GM12865 (cell line): ENCODE measurements around the gene PLSCR4.

ENCODE experiments used
- DNase-seq: peaks from one replicate; pipeline ENCODE4 v3.0.0; 2010; ENCODE audit warnings: low read depth
- H3K4me3 ChIP-seq: 2 replicates; pipeline ENCODE4 v1.5.1; 2011; ENCODE audit warnings: mild to moderate bottlenecking, low read depth, low read length, control low read depth
- TF ChIP-seq, protein P1 (sequence below): IDR thresholded peaks from 2 replicates; pipeline ENCODE4 v1.5.1; 2011; ENCODE audit warnings: low read length, control low read depth, low read depth, inconsistent platforms; ENCODE audit not compliant: insufficient read depth; ENCODE audit errors: missing control alignments

The PLSCR4 gene

DNA sequence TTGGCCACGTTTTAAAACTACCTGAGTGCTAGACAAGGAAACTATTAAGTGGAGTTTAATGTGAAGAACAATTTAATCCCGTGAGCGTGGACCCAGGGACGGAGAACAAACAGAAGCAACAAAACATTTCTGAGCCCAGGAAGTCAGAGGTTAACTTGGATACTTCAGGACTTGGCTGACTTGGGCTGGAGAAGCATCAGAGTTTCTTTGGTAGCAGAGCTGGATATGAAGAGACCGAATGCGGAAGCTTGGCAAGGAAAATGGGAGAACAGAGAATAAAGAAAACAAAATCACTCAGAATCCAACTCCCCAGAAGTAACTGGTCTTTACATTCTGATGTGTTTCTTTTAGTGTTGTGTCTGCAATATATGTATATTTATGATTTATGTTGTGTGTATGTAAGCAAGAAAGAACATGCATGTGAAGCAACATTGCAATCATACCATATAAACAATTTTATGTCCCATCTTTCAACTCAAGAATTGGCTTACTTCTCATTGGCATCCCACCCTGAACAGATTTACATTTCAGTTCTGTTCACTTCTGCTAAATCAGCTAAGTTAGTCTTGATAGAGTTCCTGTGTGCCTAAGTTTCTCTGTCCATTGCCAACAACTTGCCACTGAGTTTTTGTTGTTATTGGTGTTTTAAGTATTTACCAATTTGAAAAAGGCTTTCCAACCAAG is 72.8 kb downstream of the PLSCR4 start:
- H3K4me3 ChIP-seq = no peak overlapping the region
- no peak for DNase-seq
- TF ChIP-seq, protein P1, sequence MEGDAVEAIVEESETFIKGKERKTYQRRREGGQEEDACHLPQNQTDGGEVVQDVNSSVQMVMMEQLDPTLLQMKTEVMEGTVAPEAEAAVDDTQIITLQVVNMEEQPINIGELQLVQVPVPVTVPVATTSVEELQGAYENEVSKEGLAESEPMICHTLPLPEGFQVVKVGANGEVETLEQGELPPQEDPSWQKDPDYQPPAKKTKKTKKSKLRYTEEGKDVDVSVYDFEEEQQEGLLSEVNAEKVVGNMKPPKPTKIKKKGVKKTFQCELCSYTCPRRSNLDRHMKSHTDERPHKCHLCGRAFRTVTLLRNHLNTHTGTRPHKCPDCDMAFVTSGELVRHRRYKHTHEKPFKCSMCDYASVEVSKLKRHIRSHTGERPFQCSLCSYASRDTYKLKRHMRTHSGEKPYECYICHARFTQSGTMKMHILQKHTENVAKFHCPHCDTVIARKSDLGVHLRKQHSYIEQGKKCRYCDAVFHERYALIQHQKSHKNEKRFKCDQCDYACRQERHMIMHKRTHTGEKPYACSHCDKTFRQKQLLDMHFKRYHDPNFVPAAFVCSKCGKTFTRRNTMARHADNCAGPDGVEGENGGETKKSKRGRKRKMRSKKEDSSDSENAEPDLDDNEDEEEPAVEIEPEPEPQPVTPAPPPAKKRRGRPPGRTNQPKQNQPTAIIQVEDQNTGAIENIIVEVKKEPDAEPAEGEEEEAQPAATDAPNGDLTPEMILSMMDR = no peak

DNA sequence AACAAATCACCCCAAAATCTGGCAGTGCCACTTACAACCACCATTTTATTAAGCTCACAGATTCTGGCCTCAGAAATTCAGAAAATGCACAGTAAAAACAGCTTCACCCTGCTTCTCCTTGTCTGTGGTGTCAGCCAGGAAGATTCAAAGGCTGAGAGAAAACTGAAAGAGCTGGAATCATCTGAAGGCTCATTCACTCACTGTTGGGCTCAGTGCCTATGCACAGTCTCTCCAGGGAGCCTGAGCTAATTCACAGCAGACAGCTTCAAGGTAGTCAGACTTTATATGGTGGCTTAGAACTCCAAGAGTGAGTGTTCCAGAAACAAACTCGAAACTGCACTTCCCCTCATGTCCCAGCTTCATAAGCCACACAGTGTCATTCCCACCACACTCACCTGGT is 73.4 kb downstream of the PLSCR4 start:
- H3K4me3 ChIP-seq = no peak overlapping the region
- TF ChIP-seq, protein P1 = no peak
- no peak for DNase-seq

DNA sequence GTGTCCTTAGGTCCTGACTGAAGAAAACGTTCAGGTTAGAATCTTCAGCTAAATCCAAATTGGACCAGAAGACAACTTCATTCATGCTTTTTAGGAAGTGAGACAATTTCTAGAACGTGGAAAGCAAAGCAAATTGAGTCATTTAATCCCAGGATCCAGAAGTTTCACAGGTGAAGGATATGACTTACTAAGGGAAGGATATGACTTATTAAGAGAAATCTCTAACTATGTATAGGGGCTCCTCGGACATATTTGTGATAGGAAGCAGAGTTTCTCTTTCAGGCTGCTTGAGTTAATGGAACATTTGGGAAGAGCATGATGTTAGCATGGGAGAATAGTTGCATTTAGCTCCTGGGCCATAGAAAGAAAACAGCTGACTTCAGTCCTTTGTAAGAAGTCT is 73.8 kb downstream of the PLSCR4 start:
- TF ChIP-seq, protein P1 = no peak
- no peak for DNase-seq
- H3K4me3 ChIP-seq = no peak overlapping the region

DNA sequence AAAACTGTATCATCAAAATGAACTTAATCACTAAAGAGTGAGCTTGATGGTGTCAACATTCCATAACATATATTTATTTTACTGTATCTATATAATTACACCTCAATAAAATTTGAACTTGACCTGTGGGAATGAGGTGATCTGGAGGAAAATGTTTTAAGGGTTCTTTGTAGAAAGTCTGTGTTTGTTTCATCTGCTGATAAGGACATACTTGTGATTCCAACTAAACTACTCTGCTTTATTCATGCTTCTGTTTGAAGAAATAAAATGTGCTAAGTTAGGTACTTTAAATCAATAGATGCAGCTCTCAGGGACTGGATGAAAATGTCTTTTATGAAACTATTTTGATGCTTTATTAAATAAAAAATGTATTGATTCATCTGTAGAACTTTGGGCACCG is 78.3 kb downstream of the PLSCR4 start:
- DNase-seq = no peak
- no peak overlapping the region for H3K4me3 ChIP-seq
- TF ChIP-seq, protein P1 = no peak

DNA sequence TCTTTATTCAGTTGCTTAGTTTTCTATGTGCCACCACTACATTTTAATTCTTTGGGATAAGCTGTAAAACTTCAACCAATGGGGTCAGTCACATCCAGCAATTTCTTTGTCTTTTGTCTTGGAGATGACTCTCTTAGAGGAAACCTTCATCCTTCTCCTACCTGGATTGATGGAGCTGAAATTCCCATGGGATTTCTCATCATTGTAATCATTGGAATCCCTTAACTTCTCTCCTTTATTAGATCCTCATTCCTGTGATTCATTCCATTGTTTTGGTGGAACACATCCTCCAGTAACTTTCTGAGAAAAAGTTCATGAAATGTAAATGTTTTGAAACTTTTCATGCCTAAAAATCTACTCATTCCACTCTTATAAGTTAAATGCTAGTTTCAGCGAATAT is 80.3 kb downstream of the PLSCR4 start:
- TF ChIP-seq, protein P1 = no peak
- no peak for DNase-seq
- no peak overlapping the region for H3K4me3 ChIP-seq

DNA sequence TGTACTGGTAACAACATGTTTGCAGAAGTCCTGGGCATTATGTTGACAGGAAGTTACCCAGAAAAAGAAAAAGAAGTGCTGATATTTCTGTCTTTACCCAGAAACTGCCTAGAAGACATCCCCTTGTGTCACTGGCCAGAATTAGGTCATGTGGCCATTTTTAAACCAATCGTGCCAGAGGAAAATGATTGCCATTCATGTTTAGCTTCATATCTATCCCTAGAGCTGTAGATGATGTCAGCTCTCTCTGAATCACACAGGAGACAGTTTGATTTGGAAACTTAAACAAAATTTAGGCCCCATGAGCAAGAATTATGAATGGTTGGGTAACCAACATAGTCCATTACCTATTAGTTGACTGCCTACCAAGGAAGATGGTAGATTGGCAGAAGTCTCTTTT is 81.0 kb downstream of the PLSCR4 start:
- TF ChIP-seq, protein P1 = no peak
- no peak for DNase-seq
- H3K4me3 ChIP-seq = no peak overlapping the region

DNA sequence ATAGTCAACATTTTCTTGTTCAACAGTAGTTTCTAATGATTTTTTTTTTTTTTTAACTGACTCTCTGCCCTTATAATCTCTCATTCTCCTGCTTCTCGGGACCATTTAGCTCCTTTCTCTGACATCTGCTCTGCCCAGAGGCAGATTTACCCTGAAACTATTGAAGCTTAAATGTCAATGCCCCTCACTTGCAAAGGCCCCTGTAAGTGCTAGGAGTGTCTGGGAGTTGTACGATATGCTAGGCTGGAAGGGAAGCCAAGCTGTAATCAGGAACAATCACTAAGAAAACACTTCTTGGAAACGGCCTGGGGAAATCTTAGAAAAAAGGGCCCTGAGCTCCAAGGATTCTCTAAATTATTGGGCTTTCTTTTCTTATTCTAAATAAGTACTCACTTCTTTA is 84.1 kb downstream of the PLSCR4 start:
- TF ChIP-seq, protein P1 = no peak
- DNase-seq = no peak
- H3K4me3 ChIP-seq = no peak overlapping the region
